SU-DHL-6 (cell line): ENCODE results near the gene CRCP.

Experiments used
- CTCF ChIP-seq: fragments of 200-600 bp; sonication (generic); IDR thresholded peaks from one replicate; pipeline ENCODE4 v1.5.1; 2017; ENCODE audit warnings: antibody characterized with exemption, mild to moderate bottlenecking, low read length, moderate library complexity; ENCODE audit not compliant: insufficient read depth, poor library complexity, severe bottlenecking
- EZH2phosphoT487 ChIP-seq: fragments of 200-600 bp; sonication (generic), shearing (Covaris generic); conservative IDR thresholded peaks from 2 replicates; pipeline ENCODE4 v1.6.1; 2018; ENCODE audit warnings: mild to moderate bottlenecking, antibody characterized with exemption, low read length, moderate library complexity, mixed read lengths

DNA sequence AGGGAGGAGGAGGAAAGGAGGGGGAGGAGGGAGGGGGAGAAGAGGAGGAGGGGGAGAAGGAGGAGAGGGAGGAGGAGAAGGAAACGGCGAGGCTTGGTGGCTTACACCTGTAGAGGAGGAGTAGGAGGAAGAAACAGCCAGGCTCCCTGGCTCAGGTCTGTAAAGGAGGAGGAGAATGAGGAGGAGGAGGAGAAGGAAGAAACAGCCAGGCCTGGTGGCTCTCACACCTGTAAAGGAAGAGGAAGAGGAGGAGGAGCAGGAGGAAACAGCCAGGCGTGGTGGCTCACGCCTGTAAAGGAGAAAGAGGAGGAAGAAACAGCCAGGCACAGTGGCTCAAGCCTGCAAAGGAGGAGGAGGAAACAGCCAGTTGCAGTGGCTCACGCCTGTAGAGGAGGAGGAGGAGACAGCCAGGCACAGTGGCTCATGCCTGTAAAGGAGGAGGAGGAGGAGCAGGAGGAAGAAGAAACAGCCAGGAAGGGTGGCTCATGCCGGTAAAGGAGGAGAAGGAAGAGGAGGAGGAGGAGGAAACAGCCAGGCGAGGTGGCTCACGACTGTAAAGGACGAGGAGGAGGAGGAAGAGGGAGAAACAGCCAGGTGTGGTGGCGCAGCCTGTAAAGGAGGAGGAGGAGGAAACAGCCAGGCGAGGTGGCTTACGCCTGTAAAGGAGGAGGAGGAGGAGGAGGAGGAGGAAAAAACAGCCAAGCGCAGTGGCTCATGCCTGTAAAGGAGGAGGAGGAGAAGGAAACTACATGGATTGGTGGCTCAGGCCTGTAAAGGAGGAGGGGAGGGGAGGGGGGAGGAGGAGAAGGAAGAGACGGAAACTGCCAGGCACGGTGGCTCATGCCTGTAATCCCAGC is 14.9 kb upstream of the CRCP start:
- TF ChIP-seq CTCF, result no peak
- TF ChIP-seq EZH2phosphoT487, result no peak
